ENCODE measurements around the gene LPCAT4.

DNA sequence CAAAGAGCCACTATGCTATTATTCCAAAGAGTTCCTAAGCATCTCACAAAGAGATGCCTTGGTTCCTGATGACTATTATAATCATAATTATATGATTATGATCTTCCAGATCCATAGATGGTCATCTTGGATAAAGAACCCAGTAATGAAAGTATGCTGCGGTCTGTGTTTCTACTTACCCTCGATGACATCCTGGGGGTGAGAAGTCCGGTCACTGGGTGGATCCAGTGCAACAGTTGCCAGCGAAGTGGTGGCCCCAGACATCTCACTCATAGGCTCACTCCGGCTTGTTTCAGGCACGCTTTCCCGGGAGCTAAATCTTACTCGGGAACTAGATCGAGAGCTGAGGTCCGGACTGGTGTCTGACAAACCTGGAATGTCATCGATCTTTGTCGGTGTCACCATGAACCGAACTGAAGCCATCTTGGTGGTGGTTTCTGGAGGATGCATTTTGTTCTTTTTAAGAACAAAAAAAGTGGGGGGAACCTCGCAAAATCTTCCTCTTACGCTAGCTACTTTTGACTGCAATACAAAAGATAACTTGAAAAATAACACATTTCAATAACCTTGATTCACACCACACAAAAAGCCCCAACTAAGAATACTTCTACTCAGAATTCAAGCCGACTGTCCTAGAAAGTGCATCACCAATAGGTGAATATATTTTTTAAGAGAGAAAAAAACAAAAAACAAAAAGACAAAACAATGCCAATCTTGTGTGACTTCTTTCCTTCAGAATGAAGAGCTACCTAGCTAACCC is 30.6 kb downstream of the LPCAT4 start:
- TF ChIP-seq, protein P1, sequence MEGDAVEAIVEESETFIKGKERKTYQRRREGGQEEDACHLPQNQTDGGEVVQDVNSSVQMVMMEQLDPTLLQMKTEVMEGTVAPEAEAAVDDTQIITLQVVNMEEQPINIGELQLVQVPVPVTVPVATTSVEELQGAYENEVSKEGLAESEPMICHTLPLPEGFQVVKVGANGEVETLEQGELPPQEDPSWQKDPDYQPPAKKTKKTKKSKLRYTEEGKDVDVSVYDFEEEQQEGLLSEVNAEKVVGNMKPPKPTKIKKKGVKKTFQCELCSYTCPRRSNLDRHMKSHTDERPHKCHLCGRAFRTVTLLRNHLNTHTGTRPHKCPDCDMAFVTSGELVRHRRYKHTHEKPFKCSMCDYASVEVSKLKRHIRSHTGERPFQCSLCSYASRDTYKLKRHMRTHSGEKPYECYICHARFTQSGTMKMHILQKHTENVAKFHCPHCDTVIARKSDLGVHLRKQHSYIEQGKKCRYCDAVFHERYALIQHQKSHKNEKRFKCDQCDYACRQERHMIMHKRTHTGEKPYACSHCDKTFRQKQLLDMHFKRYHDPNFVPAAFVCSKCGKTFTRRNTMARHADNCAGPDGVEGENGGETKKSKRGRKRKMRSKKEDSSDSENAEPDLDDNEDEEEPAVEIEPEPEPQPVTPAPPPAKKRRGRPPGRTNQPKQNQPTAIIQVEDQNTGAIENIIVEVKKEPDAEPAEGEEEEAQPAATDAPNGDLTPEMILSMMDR (conservative IDR thresholded peaks at IDR 0.05): no peak
- no peak for TF ChIP-seq EZH2 (IDR thresholded peaks at IDR 0.05; ENCODE audit: low read depth)
